NCI-H2196 treated with DMSO at 0.1 percent for 48 hours (cell line): ENCODE measurements around the gene PALMD.
A peak's percentile ranks its signal among the peaks of the same experiment; 100 is the strongest.

Experiments used
- DNase-seq: peaks from one replicate; lab custom pipeline; 2025; ENCODE audit not compliant: unreplicated experiment; lab: John Stamatoyannopoulos, UW

Gene PALMD

DNA sequence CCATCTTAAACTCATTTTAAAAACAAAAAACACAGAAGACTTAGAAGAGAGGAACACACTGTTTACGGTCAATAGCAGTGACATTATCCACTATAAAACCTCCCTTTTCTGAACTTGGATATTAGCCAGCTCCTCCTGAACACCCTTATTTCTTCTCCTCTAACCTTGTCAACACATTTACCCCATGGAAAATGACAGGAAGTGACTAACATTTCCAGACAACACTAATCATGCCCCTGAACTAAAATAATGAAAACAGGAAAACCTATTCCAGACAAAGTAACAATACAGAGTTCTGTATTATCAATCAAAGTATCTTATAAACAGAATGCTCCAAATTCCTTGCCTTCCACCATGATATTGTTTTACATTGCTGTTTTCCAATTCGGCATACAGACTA, 45.3 kb downstream of the PALMD start:
- DNase-seq, result no peak

GRCh38 chr1:99696616-99697015, 50.7 kb downstream of the PALMD start:
- no peak for DNase-seq

DNA sequence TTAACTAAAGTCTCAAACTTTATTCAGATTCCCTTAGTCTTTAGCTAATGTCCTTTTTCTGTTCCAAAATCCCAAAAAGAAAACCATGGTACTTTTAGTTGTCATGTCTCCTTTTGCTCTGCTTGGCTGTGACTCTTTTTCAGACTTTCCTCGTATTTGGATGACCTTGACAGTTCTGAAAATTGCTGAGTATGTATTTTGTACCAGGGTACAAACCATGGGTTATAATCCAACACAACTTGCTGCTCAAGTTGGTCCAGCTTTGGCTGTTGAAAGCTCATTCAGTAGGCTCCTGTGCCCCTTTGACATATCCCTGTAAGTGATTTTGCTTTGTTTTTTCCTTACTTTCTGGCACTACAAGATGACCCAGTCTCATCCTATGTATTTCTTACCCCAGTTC, 51.7 kb downstream of the PALMD start:
- DNase-seq, result no peak

DNA sequence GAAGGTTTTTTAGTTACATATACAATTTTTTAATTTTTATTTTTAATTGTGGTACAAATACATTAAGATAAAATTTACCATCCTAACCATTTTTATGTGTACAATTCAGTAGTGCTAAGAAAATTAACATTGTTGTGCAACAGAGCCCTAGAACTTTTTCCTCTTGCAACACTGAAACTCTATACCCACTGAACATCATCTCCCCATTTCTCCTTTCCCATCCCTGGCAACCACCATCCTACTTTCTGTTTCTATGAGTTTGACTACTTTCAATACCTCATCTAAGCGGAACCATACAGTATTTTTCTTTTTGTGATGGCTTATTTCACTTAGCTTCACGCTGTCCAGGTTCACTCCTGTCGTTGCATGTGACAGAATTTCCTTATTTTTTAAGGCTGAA, 54.1 kb downstream of the PALMD start:
- DNase-seq, result no peak

- DNase-seq, result no peak
Observed at GRCh38 chr1:99702221-99702620, 56.3 kb downstream of the PALMD start.

GRCh38 chr1:99704356-99704816, 58.5 kb downstream of the PALMD start:
- DNase-seq, result no peak

DNA sequence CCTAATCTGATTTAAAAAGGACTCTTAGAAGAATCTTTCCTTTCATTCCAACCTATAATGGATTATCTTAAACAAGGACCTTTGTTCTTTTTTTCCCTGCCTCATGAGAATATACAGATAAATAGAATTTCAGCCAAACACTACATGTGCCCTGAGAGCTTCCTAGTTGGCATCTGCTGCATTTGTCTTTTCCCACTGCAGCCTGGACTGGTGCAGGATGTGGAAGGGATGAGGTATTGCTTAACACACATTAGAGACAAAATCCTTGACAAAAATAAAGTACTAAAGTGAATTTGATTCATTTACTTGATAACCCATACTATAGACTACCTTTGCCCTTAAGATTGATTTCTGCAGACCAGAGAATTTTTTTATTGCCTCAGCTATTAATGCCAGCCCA, 59.5 kb downstream of the PALMD start:
- DNase-seq, result no peak

DNA sequence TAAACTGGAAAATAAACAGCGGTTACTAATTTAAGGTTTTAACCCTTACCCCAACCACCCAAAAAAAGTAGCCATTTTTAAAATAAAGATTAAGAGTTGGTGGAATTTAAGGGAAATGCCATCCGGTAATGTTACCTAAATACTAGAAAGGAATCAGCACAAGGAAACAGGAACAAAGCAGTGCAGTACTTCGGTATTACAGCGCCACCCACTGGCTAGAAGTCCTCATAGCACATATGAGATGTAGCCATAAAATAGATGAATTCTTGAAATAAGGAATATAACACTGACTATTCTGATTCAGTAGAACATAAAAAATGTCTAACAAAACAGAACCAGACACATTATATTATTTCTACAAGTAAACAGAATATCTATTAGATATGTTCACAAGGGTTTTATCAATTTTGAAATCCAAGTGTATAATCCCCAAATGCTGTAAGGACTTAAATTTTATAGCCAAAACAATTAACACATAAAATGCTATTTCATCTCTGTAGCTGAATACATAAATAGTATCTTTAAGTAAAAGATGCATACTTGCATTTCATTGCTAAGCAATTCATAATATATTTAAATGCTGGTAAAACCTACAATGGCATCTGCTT, 61.7 kb downstream of the PALMD start:
- DNase-seq, result peak; percentile 38

- DNase-seq, result no peak
Observed at GRCh38 chr1:99710994-99711393, 65.1 kb downstream of the PALMD start.

DNA sequence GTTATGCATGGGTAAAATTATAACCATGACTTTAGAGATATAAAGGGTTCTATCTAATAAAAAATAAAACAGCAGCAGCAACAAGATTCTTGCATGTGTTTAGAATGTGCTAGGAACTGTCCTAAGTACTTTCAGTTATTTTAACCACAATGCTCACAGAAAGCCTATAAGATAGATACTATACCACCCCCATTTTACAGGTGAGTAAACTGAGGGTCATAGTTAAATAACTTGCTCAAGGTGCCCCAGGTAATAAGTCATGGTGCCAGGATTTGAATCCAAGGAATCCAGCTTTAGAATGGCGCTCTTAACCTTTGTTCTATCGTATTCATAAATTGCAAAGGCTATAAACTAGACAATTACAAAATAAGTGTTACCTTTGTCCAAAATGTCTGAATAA, 67.1 kb downstream of the PALMD start:
- DNase-seq, result no peak

GRCh38 chr1:99717005-99717404, 71.1 kb downstream of the PALMD start:
- no peak for DNase-seq

- no peak for DNase-seq
Observed at GRCh38 chr1:99723251-99723650, 77.3 kb downstream of the PALMD start.

GRCh38 chr1:99725996-99726395, 80.1 kb downstream of the PALMD start:
- no peak for DNase-seq

DNA sequence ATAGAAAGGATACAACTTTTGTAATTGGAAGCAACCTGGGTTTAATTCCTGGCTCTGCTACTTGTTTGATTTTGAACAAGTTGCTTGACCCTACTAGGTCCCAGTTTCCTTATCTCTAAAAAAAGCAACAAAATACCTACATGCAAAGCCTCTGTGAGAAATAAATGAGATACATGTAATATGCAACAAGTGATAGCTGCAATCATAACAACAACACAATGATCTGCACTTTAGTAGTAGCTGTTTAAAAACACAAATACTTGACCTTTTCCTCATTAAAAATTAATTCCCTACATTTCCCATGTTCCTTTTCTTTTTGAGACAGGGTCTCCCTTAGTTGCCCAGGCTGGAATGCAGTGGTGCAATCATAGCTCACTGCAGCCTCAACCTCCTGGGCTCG, 80.5 kb downstream of the PALMD start:
- DNase-seq, result no peak

DNA sequence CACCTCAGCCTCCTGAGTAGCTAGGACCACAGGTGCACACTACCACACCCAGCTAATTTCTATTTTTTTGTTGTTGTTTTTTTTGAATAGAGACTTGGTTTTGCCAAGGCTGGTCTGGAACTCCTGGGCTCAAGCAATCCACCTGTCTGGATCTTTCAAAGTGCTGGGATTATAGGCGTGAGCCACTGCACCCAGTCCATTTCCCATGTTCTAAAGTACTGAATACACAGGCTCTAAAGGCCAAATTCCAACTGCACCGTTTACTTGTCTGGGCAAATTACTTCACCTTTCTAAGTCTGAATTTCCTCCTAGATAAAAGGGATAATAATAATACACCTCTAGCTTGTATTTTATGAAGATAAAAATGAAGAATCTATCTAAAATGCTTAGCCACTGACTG, 80.9 kb downstream of the PALMD start:
- no peak for DNase-seq

GRCh38 chr1:99727575-99728185, 81.8 kb downstream of the PALMD start:
- DNase-seq, result no peak

- DNase-seq, result no peak
Observed at GRCh38 chr1:99728494-99729235, 82.8 kb downstream of the PALMD start.

DNA sequence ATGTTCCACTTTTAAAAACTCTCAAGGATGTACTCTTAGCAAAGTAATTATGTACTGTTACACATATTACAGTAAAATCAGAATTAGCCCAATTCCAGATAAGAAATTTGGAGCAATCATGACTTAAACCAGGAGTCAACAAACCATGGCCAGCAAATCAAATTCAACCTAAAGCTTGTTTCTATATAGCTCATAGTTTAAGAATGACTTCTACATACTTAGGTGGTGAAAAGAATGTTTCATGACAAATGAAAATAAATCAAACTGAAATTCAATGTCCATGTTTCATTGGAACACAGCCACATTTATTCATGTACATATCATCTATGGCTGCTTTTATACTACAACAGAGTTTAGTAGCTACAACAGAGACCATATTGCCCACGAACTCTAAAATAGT, 85.5 kb downstream of the PALMD start:
- no peak for DNase-seq

GRCh38 chr1:99735852-99736251, 89.9 kb downstream of the PALMD start:
- DNase-seq, result no peak

DNA sequence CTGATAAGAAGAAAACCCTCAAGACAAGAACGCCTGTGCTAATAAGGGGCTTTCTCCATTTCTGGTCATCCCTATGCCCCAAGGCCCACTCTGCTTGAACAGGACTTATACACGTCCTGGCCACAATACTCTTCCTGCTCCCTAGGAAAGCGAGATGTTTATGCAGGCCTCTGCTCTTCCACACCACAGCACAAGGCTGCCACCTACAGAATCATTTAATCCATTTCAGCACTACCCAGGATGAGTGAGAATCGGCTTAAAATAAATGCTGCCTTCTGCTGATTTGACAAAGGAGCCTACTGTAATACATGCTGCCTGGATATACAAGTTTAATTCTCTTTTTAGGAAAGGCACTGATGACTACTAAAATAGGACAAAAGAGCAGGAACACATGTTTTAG, 91.1 kb downstream of the PALMD start:
- no peak for DNase-seq

GRCh38 chr1:99738858-99739465, 93.0 kb downstream of the PALMD start:
- DNase-seq, result no peak

- DNase-seq, result no peak
Observed at GRCh38 chr1:99740141-99740540, 94.2 kb downstream of the PALMD start.
